Measurements from ENCODE around the gene CNGB1.

CNGB1 gene

DNA sequence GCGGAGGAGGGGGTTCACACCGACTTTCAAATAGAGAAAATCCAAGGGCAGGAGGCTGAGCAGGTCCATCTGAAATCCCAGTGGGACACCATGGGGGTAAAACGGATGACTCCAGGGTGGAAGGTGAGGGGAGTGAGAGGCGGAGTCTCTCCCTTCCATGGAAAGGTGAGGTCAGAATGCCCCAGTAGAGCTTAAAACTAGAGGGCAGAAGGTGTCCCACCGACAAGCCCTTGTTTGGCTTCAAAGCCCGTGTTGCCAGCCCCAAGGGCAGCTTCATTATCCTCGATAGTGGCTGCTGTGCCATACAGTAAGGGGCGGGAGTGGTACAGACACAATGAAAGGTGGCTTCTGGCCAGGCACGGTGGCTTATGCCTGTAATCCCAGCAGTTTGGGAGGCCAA lies 55.7 kb downstream of the CNGB1 start:
- POLR2A ChIA-PET = no interaction called here
- TF ChIP-seq, protein P1, sequence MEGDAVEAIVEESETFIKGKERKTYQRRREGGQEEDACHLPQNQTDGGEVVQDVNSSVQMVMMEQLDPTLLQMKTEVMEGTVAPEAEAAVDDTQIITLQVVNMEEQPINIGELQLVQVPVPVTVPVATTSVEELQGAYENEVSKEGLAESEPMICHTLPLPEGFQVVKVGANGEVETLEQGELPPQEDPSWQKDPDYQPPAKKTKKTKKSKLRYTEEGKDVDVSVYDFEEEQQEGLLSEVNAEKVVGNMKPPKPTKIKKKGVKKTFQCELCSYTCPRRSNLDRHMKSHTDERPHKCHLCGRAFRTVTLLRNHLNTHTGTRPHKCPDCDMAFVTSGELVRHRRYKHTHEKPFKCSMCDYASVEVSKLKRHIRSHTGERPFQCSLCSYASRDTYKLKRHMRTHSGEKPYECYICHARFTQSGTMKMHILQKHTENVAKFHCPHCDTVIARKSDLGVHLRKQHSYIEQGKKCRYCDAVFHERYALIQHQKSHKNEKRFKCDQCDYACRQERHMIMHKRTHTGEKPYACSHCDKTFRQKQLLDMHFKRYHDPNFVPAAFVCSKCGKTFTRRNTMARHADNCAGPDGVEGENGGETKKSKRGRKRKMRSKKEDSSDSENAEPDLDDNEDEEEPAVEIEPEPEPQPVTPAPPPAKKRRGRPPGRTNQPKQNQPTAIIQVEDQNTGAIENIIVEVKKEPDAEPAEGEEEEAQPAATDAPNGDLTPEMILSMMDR (IDR thresholded peaks at IDR 0.05; ENCODE audit: control extremely low read depth, extremely low read depth, low read depth, missing control alignments) = no peak
- CTCF ChIA-PET = no interaction called here
- DNase-seq (ENCODE audit: extremely low spot score) = no peak

DNA sequence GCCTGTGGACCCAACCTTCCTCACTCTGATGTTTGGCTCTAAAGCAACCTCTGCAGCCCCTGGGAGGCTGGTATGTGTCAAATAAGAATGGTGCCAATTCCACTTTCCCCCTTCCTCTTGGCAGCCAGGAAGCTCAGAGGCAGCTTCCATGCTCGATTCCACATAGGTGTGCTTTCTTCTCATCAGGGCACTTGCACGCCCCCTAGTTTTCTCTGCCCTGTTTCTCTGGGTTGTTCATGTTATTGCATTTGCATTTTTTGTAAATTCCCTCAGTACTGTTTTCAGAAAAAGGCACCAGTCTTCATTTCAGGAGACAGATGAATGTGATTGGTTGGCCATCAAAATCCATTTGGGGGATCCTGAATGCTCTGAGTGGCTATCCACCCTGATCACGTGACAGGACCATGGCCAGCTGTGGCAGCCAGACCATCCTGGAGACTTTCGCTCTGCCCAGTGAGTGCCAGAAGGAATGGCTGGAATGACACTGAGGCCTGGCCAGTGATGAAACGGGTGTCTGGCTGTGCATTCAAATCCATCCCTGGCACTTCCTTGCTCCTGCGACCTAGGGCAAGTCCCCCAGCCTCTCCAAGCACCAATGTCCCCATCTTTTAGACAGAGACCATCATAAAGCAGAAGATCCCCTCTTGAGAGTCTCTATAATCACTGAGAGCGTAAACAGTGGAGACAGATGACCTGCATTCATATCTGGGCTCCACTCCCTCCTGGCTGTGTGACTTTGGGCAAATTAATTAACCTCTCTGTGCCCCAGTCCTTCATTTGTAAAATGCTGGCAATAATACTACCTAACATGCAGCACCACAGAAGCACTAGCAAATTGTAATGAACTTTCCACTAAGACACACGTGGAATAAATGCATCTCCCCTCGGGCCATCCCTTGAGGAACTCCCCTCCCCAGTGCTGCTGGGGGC lies 56.4 kb downstream of the CNGB1 start:
- ChIA-PET CTCF (no interaction called here), POLR2A (no interaction called here)
- DNase-seq (ENCODE audit: extremely low spot score) = no peak

DNA sequence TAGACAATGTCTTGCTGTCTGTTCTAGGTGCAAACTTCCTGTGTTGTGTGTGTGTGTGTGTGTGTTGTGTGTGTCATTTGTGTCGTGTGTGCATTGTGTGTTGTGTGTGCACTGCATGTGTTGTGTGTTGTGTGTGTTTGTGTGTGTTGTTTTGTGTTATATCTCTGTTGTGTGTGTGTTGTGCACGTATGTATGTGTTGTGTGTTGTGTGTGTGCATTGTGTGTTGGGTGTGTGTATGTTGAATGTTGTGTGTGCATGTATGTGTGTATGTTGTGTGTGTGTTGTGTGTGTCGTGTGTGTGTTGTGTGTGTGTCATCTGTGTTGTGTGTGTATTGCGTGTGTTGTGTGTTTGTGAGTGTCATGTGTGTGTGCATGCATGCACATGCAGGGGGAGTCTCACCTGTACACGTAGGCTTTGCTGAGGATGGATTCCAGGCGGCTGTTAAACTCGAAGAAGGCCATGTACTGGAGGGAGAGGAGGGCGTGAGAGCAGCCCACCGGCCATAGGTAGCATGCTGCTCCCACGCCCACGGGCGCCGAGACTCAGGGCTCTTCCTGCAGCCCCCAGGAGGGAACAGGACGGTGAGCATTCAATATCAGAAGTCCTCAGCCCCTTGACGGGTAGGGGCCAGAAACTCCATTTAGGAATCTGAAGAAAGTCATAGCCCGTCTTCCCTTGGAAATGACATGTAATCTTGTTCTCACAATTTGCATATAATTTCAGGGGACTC lies 58.2 kb downstream of the CNGB1 start:
- POLR2A ChIA-PET = no interaction called here
- CTCF ChIA-PET = no interaction called here
- TF ChIP-seq, protein P1 (IDR thresholded peaks at IDR 0.05; ENCODE audit: control extremely low read depth, extremely low read depth, low read depth, missing control alignments) = no peak
- DNase-seq (ENCODE audit: extremely low spot score) = no peak

More for the DNA sequence above, 56.4 kb downstream of the CNGB1 start:
- TF ChIP-seq, protein P1 (IDR thresholded peaks at IDR 0.05; ENCODE audit: control extremely low read depth, extremely low read depth, low read depth, missing control alignments) = no peak

DNA sequence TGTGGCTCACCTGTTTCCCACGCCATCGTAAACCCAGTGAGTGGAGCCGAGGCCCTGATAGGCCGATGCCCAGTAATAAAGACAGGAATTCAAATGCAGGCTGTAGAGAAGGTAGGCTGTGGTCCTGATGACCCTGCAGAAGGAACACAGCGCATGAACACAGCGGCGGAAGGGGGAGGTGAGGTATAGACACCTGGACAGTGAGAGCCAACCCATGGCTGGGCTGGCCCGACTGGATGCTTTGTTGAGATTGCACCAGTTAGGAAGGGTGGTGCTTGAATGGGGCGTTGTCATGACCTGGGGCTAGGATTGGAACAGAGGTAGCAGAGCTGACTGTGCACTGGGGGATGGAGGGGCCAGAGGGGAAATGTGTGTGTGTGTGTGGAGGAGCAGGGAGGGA lies 59.2 kb downstream of the CNGB1 start:
- CTCF ChIA-PET = no interaction called here
- TF ChIP-seq, protein P1 (IDR thresholded peaks at IDR 0.05; ENCODE audit: control extremely low read depth, extremely low read depth, low read depth, missing control alignments) = no peak
- no peak for DNase-seq (ENCODE audit: extremely low spot score)
- POLR2A ChIA-PET = no interaction called here

DNA sequence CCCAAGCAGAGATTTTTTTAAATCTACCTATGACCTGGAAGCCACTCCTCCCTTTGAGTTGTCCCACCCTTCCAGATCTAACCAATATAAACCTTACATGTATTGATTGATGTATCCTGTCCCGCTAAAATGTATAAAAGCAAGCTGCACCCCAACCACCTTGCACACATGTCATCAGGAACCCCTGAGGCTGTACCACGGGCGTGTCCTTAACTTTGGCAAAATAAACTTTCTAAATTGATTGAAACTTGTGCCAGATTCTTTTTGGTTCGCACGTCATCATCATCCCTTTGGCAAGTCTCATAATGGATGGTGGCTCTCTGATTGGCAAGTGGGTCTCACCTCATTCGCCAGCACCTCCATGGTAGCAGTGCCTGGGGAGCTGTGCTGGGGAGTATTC lies 60.2 kb downstream of the CNGB1 start:
- TF ChIP-seq, protein P1 (IDR thresholded peaks at IDR 0.05; ENCODE audit: control extremely low read depth, extremely low read depth, low read depth, missing control alignments) = no peak
- CTCF ChIA-PET = no interaction called here
- POLR2A ChIA-PET = no interaction called here
- DNase-seq (ENCODE audit: extremely low spot score) = no peak

DNA sequence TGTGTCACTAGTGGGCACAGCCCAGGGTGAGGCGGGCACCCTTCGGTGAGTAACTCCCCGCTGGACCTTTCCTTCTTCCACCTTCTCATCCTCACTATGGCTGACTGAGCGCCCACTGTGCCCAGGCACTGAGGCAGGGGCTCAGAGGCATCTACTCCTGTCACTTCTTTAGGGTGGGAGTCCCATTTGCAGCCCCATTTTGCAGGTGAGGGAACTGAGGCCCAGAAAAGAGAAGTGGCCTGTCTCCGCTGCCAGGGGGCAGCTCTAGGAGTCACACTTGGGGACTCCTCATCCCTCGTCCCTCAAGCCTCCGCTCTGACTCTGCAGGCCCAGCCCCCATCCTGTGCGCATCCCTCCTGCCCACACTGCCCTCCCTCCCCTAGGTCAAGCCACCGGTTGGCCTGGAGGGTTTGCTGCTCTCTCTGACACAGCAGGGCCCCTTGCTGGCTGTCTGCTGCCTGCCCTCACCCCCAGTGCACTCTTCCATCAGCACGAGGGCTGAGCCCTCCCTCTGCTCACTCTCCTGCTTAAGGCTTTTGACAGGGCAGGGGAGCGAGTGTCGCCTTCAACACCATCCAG lies 62.4 kb downstream of the CNGB1 start:
- CTCF ChIA-PET = no interaction called here
- TF ChIP-seq, protein P1 (IDR thresholded peaks at IDR 0.05; ENCODE audit: control extremely low read depth, extremely low read depth, low read depth, missing control alignments) = no peak
- POLR2A ChIA-PET = no interaction called here
- DNase-seq (ENCODE audit: extremely low spot score) = no peak

All from GM10248 (cell line).